HG03457 (cell line): ENCODE data around the gene CYB5RL.
A peak's percentile ranks its signal among the peaks of the same experiment; 100 is the strongest.
"Not testable (repeated sequence)": the region's sequence is repeated elsewhere in the genome, so short reads cannot be mapped to it uniquely, and the experiment has no call there.

Experiments used
- ATAC-seq: cut with Tn5 transposase; IDR thresholded peaks from one replicate; pipeline ENCODE4 v1.9.1; 2021; ENCODE audit warnings: moderate number of reproducible peaks; ENCODE audit not compliant: unreplicated experiment

CYB5RL gene

GRCh38 chr1:54227091-54227602 lies 27.3 kb upstream of the CYB5RL start:
- ATAC-seq, result no peak

- ATAC-seq, result no peak
Observed at GRCh38 chr1:54225986-54226559, 26.2 kb upstream of the CYB5RL start.

GRCh38 chr1:54225378-54225777 lies 25.5 kb upstream of the CYB5RL start:
- ATAC-seq, result no peak

- no peak for ATAC-seq
Observed at GRCh38 chr1:54224233-54224632, 24.4 kb upstream of the CYB5RL start.

GRCh38 chr1:54223441-54224202 lies 23.8 kb upstream of the CYB5RL start:
- ATAC-seq, result no peak

- no peak for ATAC-seq
Observed at GRCh38 chr1:54222711-54223110, 22.9 kb upstream of the CYB5RL start.

- no peak for ATAC-seq
Observed at GRCh38 chr1:54221867-54222484, 22.1 kb upstream of the CYB5RL start.

GRCh38 chr1:54221113-54221834 lies 21.4 kb upstream of the CYB5RL start:
- no peak for ATAC-seq

GRCh38 chr1:54220004-54220811 lies 20.4 kb upstream of the CYB5RL start:
- ATAC-seq, result no peak

GRCh38 chr1:54219688-54220003 lies 19.8 kb upstream of the CYB5RL start:
- ATAC-seq, result no peak

GRCh38 chr1:54218883-54219687 lies 19.3 kb upstream of the CYB5RL start:
- ATAC-seq, result no peak

- ATAC-seq, result no peak
Observed at GRCh38 chr1:54215523-54215922, 15.7 kb upstream of the CYB5RL start.

GRCh38 chr1:54212872-54213271 lies 13.0 kb upstream of the CYB5RL start:
- ATAC-seq, result no peak

GRCh38 chr1:54207896-54208295 lies 8.1 kb upstream of the CYB5RL start:
- ATAC-seq, result not testable (repeated sequence)

GRCh38 chr1:54207287-54207686 lies 7.5 kb upstream of the CYB5RL start:
- ATAC-seq, result no peak

GRCh38 chr1:54204199-54204598 lies 4.4 kb upstream of the CYB5RL start:
- no peak for ATAC-seq

- no peak for ATAC-seq
Observed at GRCh38 chr1:54200519-54200997, 728 bp upstream of the CYB5RL start.

- peak; percentile 8 for ATAC-seq
Observed at GRCh38 chr1:54199151-54199764, 572 bp downstream of the CYB5RL start.

- no peak for ATAC-seq
Observed at GRCh38 chr1:54193453-54193852, 6.4 kb downstream of the CYB5RL start.
